NCI-H774 (cell line): ENCODE measurements around the gene HEPH.
"Not testable (repeated sequence)": the region's sequence is repeated elsewhere in the genome, so short reads cannot be mapped to it uniquely, and the experiment has no call there.

Experiments used
- DNase-seq: peaks from one replicate; lab custom pipeline; 2025; lab: John Stamatoyannopoulos, UW

Gene HEPH

GRCh38 chrX:66163849-66164411, at the start of gene HEPH:
HEPH (plus strand) TSS chrX:66164247; CDS start chrX:66170571, 6,324 bp downstream.
- no peak for DNase-seq

GRCh38 chrX:66118722-66119121, 45.3 kb upstream of the HEPH start:
- DNase-seq = not testable (repeated sequence)

- DNase-seq = not testable (repeated sequence)
These were observed 42.7 kb upstream of the HEPH start for GRCh38 chrX:66121354-66121753.

GRCh38 chrX:66126662-66127061, 37.4 kb upstream of the HEPH start:
- DNase-seq = no peak

GRCh38 chrX:66130469-66130868, 33.6 kb upstream of the HEPH start:
- DNase-seq = no peak

GRCh38 chrX:66135284-66135683, 28.8 kb upstream of the HEPH start:
- not testable (repeated sequence) for DNase-seq

GRCh38 chrX:66142351-66142750, 21.7 kb upstream of the HEPH start:
- DNase-seq = no peak

GRCh38 chrX:66144258-66144657, 19.8 kb upstream of the HEPH start:
- DNase-seq = no peak

GRCh38 chrX:66149519-66149918, 14.5 kb upstream of the HEPH start:
- DNase-seq = no peak

GRCh38 chrX:66150163-66150562, 13.9 kb upstream of the HEPH start:
- no peak for DNase-seq

- DNase-seq = no peak
These were observed 1.7 kb upstream of the HEPH start for GRCh38 chrX:66162331-66162822.

- DNase-seq = no peak
These were observed 600 bp upstream of the HEPH start for GRCh38 chrX:66163447-66163846.

- DNase-seq = no peak
These were observed 423 bp downstream of the HEPH start for GRCh38 chrX:66164470-66164869.

GRCh38 chrX:66164931-66165330, 884 bp downstream of the HEPH start:
- no peak for DNase-seq

- no peak for DNase-seq
These were observed 2.6 kb downstream of the HEPH start for GRCh38 chrX:66166671-66167070.

GRCh38 chrX:66167431-66167830, 3.4 kb downstream of the HEPH start:
- no peak for DNase-seq

- no peak for DNase-seq
These were observed 12.1 kb downstream of the HEPH start for GRCh38 chrX:66176134-66176533.

GRCh38 chrX:66191563-66191962, 27.5 kb downstream of the HEPH start:
- no peak for DNase-seq

GRCh38 chrX:66193821-66194220, 29.8 kb downstream of the HEPH start:
- DNase-seq = no peak

- no peak for DNase-seq
These were observed 36.1 kb downstream of the HEPH start for GRCh38 chrX:66200050-66200664.

- no peak for DNase-seq
These were observed 37.1 kb downstream of the HEPH start for GRCh38 chrX:66200855-66201795.

- DNase-seq = no peak
These were observed 39.1 kb downstream of the HEPH start for GRCh38 chrX:66203114-66203513.

GRCh38 chrX:66221856-66222255, 57.8 kb downstream of the HEPH start:
- DNase-seq = no peak
